HG03108 (cell line): ENCODE measurements around the gene KRT83.
"Not testable (repeated sequence)": the region's sequence is repeated elsewhere in the genome, so short reads cannot be mapped to it uniquely, and the experiment has no call there.

ENCODE experiments used
- ATAC-seq: cut with Tn5 transposase; IDR thresholded peaks from one replicate; pipeline ENCODE4 v1.9.1; 2021; ENCODE audit warnings: moderate library complexity; ENCODE audit not compliant: unreplicated experiment

The KRT83 gene

DNA sequence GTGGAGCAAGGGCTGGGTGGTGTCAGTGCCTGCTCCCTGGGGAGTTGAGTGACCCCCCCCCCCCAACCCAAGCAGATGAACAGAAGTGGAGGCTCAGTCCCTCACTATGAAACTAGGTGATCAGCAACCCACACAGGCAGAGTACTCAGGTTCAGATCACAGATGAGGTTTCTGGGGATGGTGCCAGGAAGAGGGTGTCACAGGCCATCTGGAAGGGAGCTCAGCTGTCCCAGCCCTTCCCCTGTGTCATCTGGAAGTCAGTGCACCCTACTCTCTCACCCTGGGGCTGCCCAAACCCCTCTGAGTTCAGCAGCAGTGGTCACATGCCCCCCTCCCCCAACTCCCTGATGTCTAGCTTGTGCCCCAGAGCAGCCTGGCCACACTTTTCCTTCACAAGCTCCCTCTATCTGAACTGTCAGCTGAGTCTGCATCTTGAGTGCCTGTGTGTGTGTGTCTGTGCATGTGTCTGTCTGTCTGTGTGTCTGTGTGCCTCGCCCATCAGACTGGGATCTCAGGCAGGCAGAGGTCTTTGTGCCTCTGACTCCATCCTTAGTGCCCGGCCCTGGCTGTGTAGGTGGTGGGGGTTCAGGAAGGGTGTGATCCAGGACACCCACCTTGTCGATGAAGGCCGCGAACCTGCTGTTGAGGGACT lies 30.6 kb downstream of the KRT83 start:
- not testable (repeated sequence) for ATAC-seq

DNA sequence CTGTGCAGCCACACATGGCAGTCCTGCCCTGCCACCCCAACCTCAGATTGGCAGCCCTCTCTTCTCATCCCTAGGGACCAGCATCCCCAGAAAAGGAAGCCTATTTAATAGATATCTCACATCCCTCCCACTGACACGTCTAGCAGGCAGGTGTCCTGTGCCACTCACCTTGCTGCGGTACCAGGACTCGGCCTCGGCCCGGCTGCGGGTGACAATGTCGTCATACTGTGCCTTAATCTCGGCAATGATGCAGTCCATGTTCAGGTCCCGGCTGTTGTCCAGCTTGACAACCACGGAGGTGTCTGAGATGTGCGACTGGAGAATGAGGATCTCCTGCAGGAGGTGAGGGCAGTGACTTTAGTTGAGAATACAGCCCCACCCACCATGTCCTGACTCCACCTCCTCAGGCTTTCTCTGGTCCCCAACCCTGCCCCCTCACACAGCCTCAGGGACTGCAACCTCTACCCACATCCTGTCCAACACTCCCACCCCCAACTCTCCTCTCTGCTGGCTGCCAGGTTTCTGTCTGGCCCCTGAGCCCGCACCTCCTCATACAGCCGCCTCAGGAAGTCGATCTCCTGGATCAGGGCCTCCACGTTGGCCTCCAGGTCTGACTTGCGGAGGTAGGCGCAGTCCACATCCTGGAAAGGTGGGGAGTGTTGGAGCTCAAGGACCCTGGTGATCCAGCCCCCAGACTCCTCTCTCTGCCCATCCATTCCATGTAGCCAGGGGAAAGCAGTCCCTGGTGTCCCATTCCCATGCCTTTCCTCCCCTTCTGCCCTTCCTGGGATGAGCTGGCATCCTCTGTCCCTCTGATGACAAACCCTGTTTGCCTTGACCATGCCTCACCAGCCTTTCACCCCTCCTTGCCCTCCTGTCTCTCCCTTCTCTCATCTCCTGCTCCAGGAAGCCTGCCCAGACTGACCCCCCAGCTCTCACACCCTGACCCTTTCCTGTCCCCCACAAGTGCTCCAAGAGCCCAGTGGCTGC lies 33.1 kb downstream of the KRT83 start:
- ATAC-seq = peak; percentile 88

- not testable (repeated sequence) for ATAC-seq
Measured at GRCh38 chr12:52286857-52287785, 34.1 kb downstream of the KRT83 start.

GRCh38 chr12:52285851-52286530 lies 35.2 kb downstream of the KRT83 start:
- ATAC-seq = no peak

DNA sequence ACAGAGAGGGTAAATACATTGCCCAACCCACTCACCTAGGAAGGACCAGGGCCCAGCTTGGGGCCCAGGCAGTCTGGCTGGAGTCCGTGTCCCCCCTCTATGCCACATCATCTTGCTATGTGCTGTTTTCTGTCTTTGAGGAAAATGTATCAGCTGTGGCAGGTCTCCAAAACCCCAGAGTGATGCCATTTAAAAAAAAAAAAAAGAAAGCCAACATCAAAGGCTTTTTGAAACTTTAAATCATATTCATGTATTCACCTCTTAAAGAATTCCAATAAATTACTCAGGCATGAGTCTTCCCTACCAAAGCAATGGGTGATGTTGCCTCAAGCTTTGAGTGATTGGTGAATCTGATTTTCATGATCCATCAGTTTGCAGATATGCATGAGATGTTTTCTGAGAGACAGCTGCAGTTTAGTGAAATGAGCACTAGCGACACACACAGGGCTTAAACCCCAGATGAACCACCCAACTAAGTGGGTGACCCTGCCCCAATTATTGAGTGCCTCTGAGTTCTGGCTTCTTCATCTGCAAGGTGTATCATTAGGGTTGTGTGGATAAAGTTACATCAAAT lies 35.9 kb downstream of the KRT83 start:
- ATAC-seq = no peak

DNA sequence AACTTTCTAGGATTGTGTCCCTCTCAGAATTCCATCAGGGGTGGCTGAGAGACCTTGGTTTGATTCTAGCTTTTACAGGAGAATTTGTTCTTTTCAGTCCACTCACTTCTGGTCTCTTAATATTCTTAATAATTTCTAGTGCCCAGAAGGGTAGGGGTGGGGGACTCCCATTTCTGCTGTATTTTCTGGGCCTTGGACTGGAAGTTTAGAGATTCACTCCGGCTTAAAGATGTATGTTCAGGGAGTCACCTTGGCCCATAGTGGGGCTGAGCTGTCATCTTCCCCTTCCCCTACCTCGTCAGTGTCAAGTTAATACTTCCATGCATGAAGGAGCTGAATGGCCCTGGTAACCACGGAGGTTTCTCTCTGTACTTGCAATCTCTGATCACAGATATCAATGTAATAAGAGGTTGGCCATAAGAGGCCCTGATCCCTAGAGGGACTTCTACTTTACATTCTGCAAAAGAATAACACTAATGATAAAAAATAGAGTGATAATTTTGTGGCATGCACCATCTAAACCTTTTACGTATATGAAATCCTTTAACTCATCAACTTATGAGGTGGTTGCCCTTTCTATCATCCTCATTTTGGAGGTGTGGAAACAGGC lies 36.5 kb downstream of the KRT83 start:
- ATAC-seq = no peak

DNA sequence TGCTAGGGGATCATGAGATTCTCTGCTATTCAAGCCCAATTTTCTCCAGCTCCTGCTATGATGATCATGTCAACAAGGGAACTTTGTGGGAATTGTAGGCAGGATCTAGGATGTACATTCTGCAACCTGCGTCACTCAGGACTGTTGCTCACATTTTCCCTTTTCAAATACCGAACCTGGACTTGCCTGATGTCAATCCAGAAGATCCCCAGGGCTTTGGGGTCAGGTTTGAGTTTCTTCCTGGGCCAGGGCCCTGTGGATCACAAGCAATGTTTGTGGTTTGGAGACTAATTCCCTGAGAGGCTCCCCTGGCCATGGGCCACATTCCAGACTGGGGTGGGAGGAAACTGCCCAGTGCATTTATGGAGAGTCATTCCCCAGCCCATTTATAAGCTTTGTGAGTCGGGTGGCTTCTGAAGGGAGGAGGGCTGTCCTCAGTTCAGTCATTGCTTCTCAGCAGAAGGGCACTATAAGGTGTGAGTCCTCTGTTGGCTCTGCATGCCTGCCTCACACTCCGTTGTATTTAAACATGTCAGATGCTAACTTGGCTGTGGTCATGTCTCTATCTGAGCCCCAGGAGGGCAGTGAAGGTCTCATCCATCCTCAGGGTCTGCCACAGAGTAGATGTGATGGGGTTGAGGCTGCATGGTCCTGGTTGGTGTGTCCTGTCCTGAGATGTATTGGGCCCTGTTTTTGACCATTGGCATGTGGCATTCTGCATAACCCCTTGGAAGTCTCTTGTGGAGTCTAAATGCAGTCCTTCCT lies 40.2 kb downstream of the KRT83 start:
- no peak for ATAC-seq

- no peak for ATAC-seq
Measured at GRCh38 chr12:52280319-52280795, 40.8 kb downstream of the KRT83 start.

- no peak for ATAC-seq
Measured at GRCh38 chr12:52279422-52280318, 41.5 kb downstream of the KRT83 start.

GRCh38 chr12:52278575-52279421 lies 42.4 kb downstream of the KRT83 start:
- ATAC-seq = no peak

- no peak for ATAC-seq
Measured at GRCh38 chr12:52277486-52278245, 43.5 kb downstream of the KRT83 start.

GRCh38 chr12:52275686-52276085 lies 45.5 kb downstream of the KRT83 start:
- no peak for ATAC-seq

DNA sequence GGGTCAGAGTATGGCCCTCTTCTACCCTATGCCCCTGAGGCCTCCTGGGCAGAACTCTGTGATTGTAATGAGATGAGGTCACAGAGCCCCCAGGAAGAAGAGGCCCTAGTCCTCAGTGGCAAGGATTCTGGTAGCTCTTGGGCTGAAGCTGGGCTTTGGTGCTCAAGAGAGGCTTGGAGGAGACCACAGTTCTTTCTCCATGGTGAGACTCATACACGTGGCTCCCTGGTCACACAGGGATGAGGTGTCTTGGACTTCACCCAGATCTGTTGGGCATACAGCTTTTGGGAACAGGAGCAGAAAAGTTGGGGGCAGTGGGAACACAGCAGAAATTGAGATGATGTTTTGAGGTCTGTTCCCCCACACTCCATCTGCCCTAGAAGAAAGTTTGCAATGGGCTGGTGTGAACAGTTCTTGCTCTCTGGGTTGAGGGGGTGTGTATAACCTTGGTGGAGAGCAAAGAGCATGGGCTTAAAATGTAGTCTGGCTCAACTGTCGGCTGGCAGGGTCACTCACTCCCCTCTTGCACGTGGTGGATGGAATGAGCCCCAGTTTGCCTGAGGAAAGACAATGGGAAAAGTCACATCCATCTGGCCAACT lies 46.6 kb downstream of the KRT83 start, which contains the start of gene KRT86:
Gene KRT86, plus strand, starts transcription at position 125 of the 600 bp plus-strand sequence. CDS start 27,272 bp downstream, outside the sequence.
- ATAC-seq = no peak

GRCh38 chr12:52271158-52271557 lies 50.0 kb downstream of the KRT83 start:
- ATAC-seq = no peak

GRCh38 chr12:52270541-52271070 lies 50.6 kb downstream of the KRT83 start:
- no peak for ATAC-seq
